ENCODE measurements around the gene SLC8A3.
A peak's percentile ranks its signal among the peaks of the same experiment; 100 is the strongest.

- TF ChIP-seq, protein P1, sequence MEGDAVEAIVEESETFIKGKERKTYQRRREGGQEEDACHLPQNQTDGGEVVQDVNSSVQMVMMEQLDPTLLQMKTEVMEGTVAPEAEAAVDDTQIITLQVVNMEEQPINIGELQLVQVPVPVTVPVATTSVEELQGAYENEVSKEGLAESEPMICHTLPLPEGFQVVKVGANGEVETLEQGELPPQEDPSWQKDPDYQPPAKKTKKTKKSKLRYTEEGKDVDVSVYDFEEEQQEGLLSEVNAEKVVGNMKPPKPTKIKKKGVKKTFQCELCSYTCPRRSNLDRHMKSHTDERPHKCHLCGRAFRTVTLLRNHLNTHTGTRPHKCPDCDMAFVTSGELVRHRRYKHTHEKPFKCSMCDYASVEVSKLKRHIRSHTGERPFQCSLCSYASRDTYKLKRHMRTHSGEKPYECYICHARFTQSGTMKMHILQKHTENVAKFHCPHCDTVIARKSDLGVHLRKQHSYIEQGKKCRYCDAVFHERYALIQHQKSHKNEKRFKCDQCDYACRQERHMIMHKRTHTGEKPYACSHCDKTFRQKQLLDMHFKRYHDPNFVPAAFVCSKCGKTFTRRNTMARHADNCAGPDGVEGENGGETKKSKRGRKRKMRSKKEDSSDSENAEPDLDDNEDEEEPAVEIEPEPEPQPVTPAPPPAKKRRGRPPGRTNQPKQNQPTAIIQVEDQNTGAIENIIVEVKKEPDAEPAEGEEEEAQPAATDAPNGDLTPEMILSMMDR (conservative IDR thresholded peaks at IDR 0.05; ENCODE audit: low read length): peak; percentile 56
- TF ChIP-seq EZH2phosphoT487 (IDR thresholded peaks at IDR 0.05; ENCODE audit: borderline replicate concordance): no peak
Measured at GRCh38 chr14:70045844-70046535, 142.8 kb downstream of the SLC8A3 start.

All from Loucy (cell line).